Activated T-cell treated with anti-CD3 and anti-CD28 coated beads for 1 hour (primary cell): ENCODE measurements around the gene MAGEC3.

ENCODE experiments used
- DNase-seq: peaks from one replicate; pipeline ENCODE4 v3.0.0-alpha.2; 2020; ENCODE audit warnings: low read depth

The MAGEC3 gene

GRCh38 chrX:141945426-141945825, 107.3 kb downstream of the MAGEC3 start:
- no peak for DNase-seq

GRCh38 chrX:141947350-141947749, 109.2 kb downstream of the MAGEC3 start:
- DNase-seq, result no peak
